Measurements from ENCODE around the gene REV1. TPM values are rescaled to one million over a fixed set of nuclear protein-coding genes. Genes with fewer than 3 reads are reported as not detected.
A peak's percentile ranks its signal among the peaks of the same experiment; 100 is the strongest.

The REV1 gene
- polyA plus RNA-seq, 3 donors, result 6.5 to 39.9 (median 9.5) TPM

- no peak overlapping the region for H2AFZ ChIP-seq (ENCODE audit: insufficient read depth, low read depth, low read length, poor library complexity, severe bottlenecking)
- no peak overlapping the region for H3K4me3 ChIP-seq (replicated peaks in 1 of 3; ENCODE audit: low read depth in 2 of 3, low read length in 3 of 3)
- no peaks in the 10 kb centered on the region for H3K9me3 ChIP-seq (replicated peaks in 1 of 2; ENCODE audit: control insufficient read depth in 1 of 2, insufficient read depth in 1 of 2, low read length in 2 of 2)
- H3K27me3 ChIP-seq (ENCODE audit: control insufficient read depth in 2 of 2, insufficient read depth in 2 of 2, low read length in 2 of 2), result no peaks in the 10 kb centered on the region
- H3K9ac ChIP-seq (ENCODE audit: insufficient read depth, low read length, poor library complexity, severe bottlenecking), result no peak overlapping the region
- H3K4me2 ChIP-seq (replicated peaks; ENCODE audit: extremely low read depth, low read length, poor library complexity, severe bottlenecking), result no peak overlapping the region
- Mint-ChIP-seq H3K4me3 (no peak overlapping the region), H3K27ac (no peak overlapping the region), H3K27me3 (ENCODE audit: low read depth in 3 of 3) (no peaks in the 10 kb centered on the region), H3K4me1 (no peaks in the 10 kb centered on the region), H3K36me3 (peaks cover 88 to 90% of the 10 kb centered on the region in 2 donors), H3K9me3 (no peaks in the 10 kb centered on the region)
- no peak overlapping the region for H3K27ac ChIP-seq (ENCODE audit: low read depth in 1 of 2, low read length in 2 of 2)
- H4K20me1 ChIP-seq (ENCODE audit: insufficient read depth, low read length), result no peaks in the 10 kb centered on the region
- peaks cover 90 to 99% of the 10 kb centered on the region in 2 donors for H3K36me3 ChIP-seq (replicated peaks in 1 of 2; ENCODE audit: control insufficient read depth in 1 of 2, insufficient read depth in 2 of 2, low read length in 2 of 2)
- H3K4me1 ChIP-seq (ENCODE audit: control insufficient read depth in 1 of 2, insufficient read depth in 2 of 2, low read length in 2 of 2), result no peaks in the 10 kb centered on the region
- TF ChIP-seq, protein P1, sequence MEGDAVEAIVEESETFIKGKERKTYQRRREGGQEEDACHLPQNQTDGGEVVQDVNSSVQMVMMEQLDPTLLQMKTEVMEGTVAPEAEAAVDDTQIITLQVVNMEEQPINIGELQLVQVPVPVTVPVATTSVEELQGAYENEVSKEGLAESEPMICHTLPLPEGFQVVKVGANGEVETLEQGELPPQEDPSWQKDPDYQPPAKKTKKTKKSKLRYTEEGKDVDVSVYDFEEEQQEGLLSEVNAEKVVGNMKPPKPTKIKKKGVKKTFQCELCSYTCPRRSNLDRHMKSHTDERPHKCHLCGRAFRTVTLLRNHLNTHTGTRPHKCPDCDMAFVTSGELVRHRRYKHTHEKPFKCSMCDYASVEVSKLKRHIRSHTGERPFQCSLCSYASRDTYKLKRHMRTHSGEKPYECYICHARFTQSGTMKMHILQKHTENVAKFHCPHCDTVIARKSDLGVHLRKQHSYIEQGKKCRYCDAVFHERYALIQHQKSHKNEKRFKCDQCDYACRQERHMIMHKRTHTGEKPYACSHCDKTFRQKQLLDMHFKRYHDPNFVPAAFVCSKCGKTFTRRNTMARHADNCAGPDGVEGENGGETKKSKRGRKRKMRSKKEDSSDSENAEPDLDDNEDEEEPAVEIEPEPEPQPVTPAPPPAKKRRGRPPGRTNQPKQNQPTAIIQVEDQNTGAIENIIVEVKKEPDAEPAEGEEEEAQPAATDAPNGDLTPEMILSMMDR (IDR thresholded peaks at IDR 0.05), result no peak
- WGBS (ENCODE audit: insufficient coverage), result no CpG with 5 or more reads among the region's 1 CpG
- DNase-seq, result no peak
- H3K79me2 ChIP-seq (ENCODE audit: insufficient read depth, low read length), result no peaks in the 10 kb centered on the region
- intact Hi-C loops (cut with micrococcal nuclease), result no loop called here
These were observed 69.8 kb downstream of the REV1 start for GRCh38 chr2:99420031-99420430.

- H3K4me2 ChIP-seq (replicated peaks; ENCODE audit: extremely low read depth, low read length, poor library complexity, severe bottlenecking), result no peak overlapping the region
- H3K79me2 ChIP-seq (ENCODE audit: insufficient read depth, low read length), result no peaks in the 10 kb centered on the region
- WGBS (ENCODE audit: insufficient coverage), result 100% methylated on average over 1 of the region's 3 CpGs
- H3K4me1 ChIP-seq (ENCODE audit: control insufficient read depth in 1 of 2, insufficient read depth in 2 of 2, low read length in 2 of 2), result no peaks in the 10 kb centered on the region
- H3K9me3 ChIP-seq (replicated peaks in 1 of 2; ENCODE audit: control insufficient read depth in 1 of 2, insufficient read depth in 1 of 2, low read length in 2 of 2), result no peaks in the 10 kb centered on the region
- H4K20me1 ChIP-seq (ENCODE audit: insufficient read depth, low read length), result no peaks in the 10 kb centered on the region
- no peaks in the 10 kb centered on the region for H3K27me3 Mint-ChIP-seq (ENCODE audit: low read depth in 3 of 3)
- TF ChIP-seq, protein P1 (IDR thresholded peaks at IDR 0.05), result no peak
- H3K9me3 Mint-ChIP-seq, result no peaks in the 10 kb centered on the region
- no peak overlapping the region for H3K4me3 Mint-ChIP-seq
- H3K9ac ChIP-seq (ENCODE audit: insufficient read depth, low read length, poor library complexity, severe bottlenecking), result no peak overlapping the region
- H3K36me3 ChIP-seq (replicated peaks in 1 of 2; ENCODE audit: control insufficient read depth in 1 of 2, insufficient read depth in 2 of 2, low read length in 2 of 2), result peaks cover 84 to 99% of the 10 kb centered on the region in 2 donors
- intact Hi-C loops (cut with micrococcal nuclease), result no loop called here
- H3K36me3 Mint-ChIP-seq, result peaks cover 88 to 92% of the 10 kb centered on the region in 2 donors
- H2AFZ ChIP-seq (ENCODE audit: insufficient read depth, low read depth, low read length, poor library complexity, severe bottlenecking), result no peak overlapping the region
- no peaks in the 10 kb centered on the region for H3K27me3 ChIP-seq (ENCODE audit: control insufficient read depth in 2 of 2, insufficient read depth in 2 of 2, low read length in 2 of 2)
- H3K4me1 Mint-ChIP-seq, result peaks cover 5% of the 10 kb centered on the region
- no peak overlapping the region for H3K27ac ChIP-seq (ENCODE audit: low read depth in 1 of 2, low read length in 2 of 2)
- H3K4me3 ChIP-seq (replicated peaks in 1 of 3; ENCODE audit: low read depth in 2 of 3, low read length in 3 of 3), result no peak overlapping the region
- H3K27ac Mint-ChIP-seq, result peak overlapping the region in 2 of 7 donors; percentile 10 to 51
- DNase-seq, result no peak
These were observed 72.4 kb downstream of the REV1 start for GRCh38 chr2:99417396-99417795.
